Measurements from ENCODE around the gene QTRT2.

The QTRT2 gene

GRCh38 chr3:114078126-114078525, 21.6 kb downstream of the QTRT2 start:
- H3K27ac ChIP-seq (ENCODE audit: extremely low read depth, low read depth, low read length) = no peak overlapping the region
- peaks cover 18 to 96% of the 10 kb centered on the region in 2 experiments for H3K36me3 ChIP-seq (ENCODE audit: control insufficient read depth in 2 of 2, insufficient read depth in 1 of 2, low read length in 2 of 2)
- no peaks in the 10 kb centered on the region for H3K9me3 ChIP-seq (ENCODE audit: control insufficient read depth, insufficient read depth, low read depth, low read length)
- H3K4me1 ChIP-seq (ENCODE audit: control insufficient read depth, insufficient read depth, low read length) = no peaks in the 10 kb centered on the region
- POLR2A ChIA-PET = no interaction called here
- CTCF ChIA-PET = no interaction called here
- H3K4me3 ChIP-seq (ENCODE audit: low read depth, low read length) = no peak overlapping the region
- no peak for TF ChIP-seq ZNF664 (tag by site-specific recombination; IDR thresholded peaks at IDR 0.05)
- no peak for TF ChIP-seq ZNF837 (tag by site-specific recombination; IDR thresholded peaks at IDR 0.05)
- TF ChIP-seq ZNF416 (tag by site-specific recombination; IDR thresholded peaks at IDR 0.05) = no peak
- TF ChIP-seq ZNF449 (tag by site-specific recombination; IDR thresholded peaks at IDR 0.05) = no peak
- no peak for TF ChIP-seq SALL2 (tag by site-specific recombination; IDR thresholded peaks at IDR 0.05; ENCODE audit: borderline replicate concordance)
- no peak for TF ChIP-seq ZNF175 (tag by site-specific recombination; IDR thresholded peaks at IDR 0.05)
- no peak for TF ChIP-seq ZNF311 (tag by site-specific recombination; IDR thresholded peaks at IDR 0.05; ENCODE audit: borderline replicate concordance)
- TF ChIP-seq ZFHX2 (tag by site-specific recombination; conservative IDR thresholded peaks at IDR 0.05) = no peak

- POLR2A ChIA-PET = no interaction called here
- CTCF ChIA-PET = interaction anchor here (0.6 kb wide), 1 partner anchor 1080 kb away, joined by 3 read pairs; no protein-coding TSS in a partner anchor
- TF ChIP-seq GLIS2 (tag by site-specific recombination; IDR thresholded peaks at IDR 0.05) (no peak), REPIN1 (tag by site-specific recombination; IDR thresholded peaks at IDR 0.05; ENCODE audit: low read depth) (no peak), KLF10 (tag by site-specific recombination; IDR thresholded peaks at IDR 0.05) (no peak), ZNF707 (tag by site-specific recombination; IDR thresholded peaks at IDR 0.05) (no peak), YY2 (tag by site-specific recombination; IDR thresholded peaks at IDR 0.05) (no peak), PATZ1 (tag by site-specific recombination; IDR thresholded peaks at IDR 0.05) (no peak), ZNF558 (tag by site-specific recombination; IDR thresholded peaks at IDR 0.05) (no peak), ZBTB11 (tag by site-specific recombination; conservative IDR thresholded peaks at IDR 0.05; ENCODE audit: low read depth) (no peak), OVOL3 (tag by site-specific recombination; IDR thresholded peaks at IDR 0.05) (no peak), ZNF658 (tag by site-specific recombination; IDR thresholded peaks at IDR 0.05) (no peak), RBAK (tag by site-specific recombination; IDR thresholded peaks at IDR 0.05) (no peak)
- H3K4me1 ChIP-seq (ENCODE audit: control insufficient read depth, insufficient read depth, low read length) = no peaks in the 10 kb centered on the region
- H3K4me3 ChIP-seq (ENCODE audit: low read depth, low read length) = no peak overlapping the region
- H3K27ac ChIP-seq (ENCODE audit: extremely low read depth, low read depth, low read length) = no peak overlapping the region
- H3K9me3 ChIP-seq (ENCODE audit: control insufficient read depth, insufficient read depth, low read depth, low read length) = no peaks in the 10 kb centered on the region
- H3K36me3 ChIP-seq (ENCODE audit: control insufficient read depth in 2 of 2, insufficient read depth in 1 of 2, low read length in 2 of 2) = peaks cover 20 to 91% of the 10 kb centered on the region in 2 experiments
Observed at GRCh38 chr3:114079761-114080160, 23.2 kb downstream of the QTRT2 start.
